GM23248 (cell line): Measurements from ENCODE around the gene E2F3. TPM values are rescaled to one million over a fixed set of nuclear protein-coding genes. Genes with fewer than 3 reads are reported as not detected.

Source experiments
- DNase-seq: peaks from one replicate; pipeline ENCODE4 v3.0.0-alpha.2; 2015
- H2AFZ ChIP-seq: fragments of 200-600 bp; sonication (generic); 2 replicates; pipeline ENCODE4 v1.6.1; 2016; ENCODE audit warnings: antibody characterized with exemption
- H3F3A ChIP-seq: fragments of 200-600 bp; sonication (generic); 2 replicates; pipeline ENCODE4 v1.6.1; 2016; ENCODE audit warnings: mild to moderate bottlenecking, antibody characterized with exemption, mixed run types; ENCODE audit not compliant: insufficient read depth
- H3K27ac ChIP-seq: fragments of 200-600 bp; sonication (generic); 2 replicates; pipeline ENCODE4 v1.5.1; 2016; ENCODE audit warnings: mild to moderate bottlenecking
- H3K27me3 ChIP-seq: fragments of 200-600 bp; sonication (generic); replicated peaks from 2 replicates; pipeline ENCODE4 v1.6.1; 2016; ENCODE audit warnings: mild to moderate bottlenecking; ENCODE audit not compliant: insufficient read depth
- H3K36me3 ChIP-seq: fragments of 200-600 bp; sonication (generic); 2 replicates; pipeline ENCODE4 v1.6.1; 2016; ENCODE audit warnings: low read depth, mild to moderate bottlenecking
- H3K4me1 ChIP-seq: fragments of 200-600 bp; sonication (generic); 2 replicates; pipeline ENCODE4 v1.6.1; 2016; ENCODE audit warnings: mild to moderate bottlenecking; ENCODE audit not compliant: insufficient read depth
- H3K4me2 ChIP-seq: fragments of 200-600 bp; sonication (generic); one replicate; pipeline ENCODE4 v1.6.1; 2016; ENCODE audit warnings: mild to moderate bottlenecking; ENCODE audit not compliant: unreplicated experiment
- H3K4me3 ChIP-seq: fragments of 200-600 bp; sonication (generic); 2 replicates; pipeline ENCODE4 v1.5.1; 2016; ENCODE audit warnings: mild to moderate bottlenecking
- H3K79me2 ChIP-seq: fragments of 200-600 bp; sonication (generic); 2 replicates; pipeline ENCODE4 v1.6.1; 2016; ENCODE audit warnings: mild to moderate bottlenecking; ENCODE audit not compliant: insufficient read depth
- H3K9ac ChIP-seq: fragments of 200-600 bp; sonication (generic); 2 replicates; pipeline ENCODE4 v1.6.1; 2016; ENCODE audit warnings: mild to moderate bottlenecking
- H3K9me2 ChIP-seq: fragments of 200-600 bp; sonication (generic); 2 replicates; pipeline ENCODE4 v1.6.1; 2016; ENCODE audit warnings: mixed run types, mild to moderate bottlenecking, moderate library complexity; ENCODE audit not compliant: insufficient read depth
- H3K9me3 ChIP-seq: fragments of 200-600 bp; sonication (generic); one replicate; pipeline ENCODE4 v1.6.1; 2017; ENCODE audit warnings: low read depth
- H4K20me1 ChIP-seq: fragments of 200-600 bp; sonication (generic); 2 replicates; pipeline ENCODE4 v1.6.0; 2016; ENCODE audit not compliant: insufficient read depth
- EZH2 ChIP-seq: fragments of 200-600 bp; sonication (generic); IDR thresholded peaks from 2 replicates; pipeline ENCODE4 v1.6.1; 2018; ENCODE audit warnings: antibody characterized with exemption, mild to moderate bottlenecking; ENCODE audit not compliant: insufficient read depth, poor library complexity, severe bottlenecking
- EZH2phosphoT487 ChIP-seq: fragments of 200-600 bp; sonication (generic); IDR thresholded peaks from 2 replicates; pipeline ENCODE4 v1.6.1; 2018; ENCODE audit warnings: antibody characterized with exemption, moderate library complexity, mild to moderate bottlenecking, low read depth; ENCODE audit not compliant: insufficient read depth
- WGBS, 2 experiments: methylation state at CpG; one replicate each; pipeline ENCODE4 v1.1.6; 2015 to 2017; ENCODE audit warnings: low lambda C conversion rate in 2 of 2, low coverage in 1 of 2; ENCODE audit errors: missing lambda C conversion rate in 2 of 2; 5-methylcytosine and 5-hydroxymethylcytosine counted together
- in situ Hi-C: fragments of 300-500 bp; cut with MboI; formaldehyde crosslinking; loops from 2 replicates; pipeline ENCODE4 v1.15.0; 2020
- polyA plus RNA-seq: library from polyadenylated mRNA; unstranded; fragments of >200 nt; fragmentation: Nextera tagmentation; extraction: Ambion mirVana; gene quantifications from 2 replicates; pipeline ENCODE4 v1.2.1, GENCODE V29; 2016
- total RNA-seq: library from RNA; depleted of rRNA; stranded (reverse); fragments of >200 nt; shearing (Covaris generic); gene quantifications from 2 replicates; pipeline ENCODE4 v1.2.3, GENCODE V29; 2014

E2F3 gene
- total and polyA plus RNA-seq, 2 experiments from 2014 or later = 4.1 to 7.0 TPM

DNA sequence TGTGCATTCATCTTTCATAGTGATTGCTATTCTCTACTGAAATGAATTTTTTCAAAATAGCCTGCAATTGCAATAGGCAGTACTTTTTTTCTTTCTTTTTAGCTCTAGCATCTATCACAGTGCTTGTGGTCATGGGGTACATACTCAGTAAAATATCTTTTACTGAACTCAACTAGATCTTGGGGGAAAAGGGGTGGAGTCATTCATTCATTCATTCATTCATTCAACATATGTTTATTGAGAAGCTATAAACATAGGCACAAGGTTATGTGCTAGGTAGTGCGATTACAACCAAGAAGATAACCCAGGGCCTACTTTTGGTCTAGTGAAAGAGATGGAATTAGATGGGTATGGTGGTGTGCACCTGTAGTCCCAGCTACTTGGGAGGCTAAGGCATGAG lies 131.2 kb downstream of the E2F3 start:
- no peak for DNase-seq
- no peaks in the 10 kb centered on the region for H3K27me3 ChIP-seq
- no peak overlapping the region for H3K4me3 ChIP-seq
- no peaks in the 10 kb centered on the region for H3F3A ChIP-seq
- no peak overlapping the region for H3K27ac ChIP-seq
- no peak overlapping the region for H3K9ac ChIP-seq
- no peaks in the 10 kb centered on the region for H3K9me3 ChIP-seq
- no peak overlapping the region for H2AFZ ChIP-seq
- no peaks in the 10 kb centered on the region for H3K9me2 ChIP-seq
- no peak for TF ChIP-seq EZH2
- TF ChIP-seq EZH2phosphoT487 = no peak
- no peaks in the 10 kb centered on the region for H4K20me1 ChIP-seq
- 96 to 97% methylated on average over 1 of the region's 1 CpG for WGBS, 2 experiments
- no peaks in the 10 kb centered on the region for H3K36me3 ChIP-seq
- in situ Hi-C loops = no loop called here
- H3K4me1 ChIP-seq = peaks cover 5% of the 10 kb centered on the region; the same call in 1 of the 2 replicates
- H3K79me2 ChIP-seq = peaks cover 31% of the 10 kb centered on the region
- no peak overlapping the region for H3K4me2 ChIP-seq

DNA sequence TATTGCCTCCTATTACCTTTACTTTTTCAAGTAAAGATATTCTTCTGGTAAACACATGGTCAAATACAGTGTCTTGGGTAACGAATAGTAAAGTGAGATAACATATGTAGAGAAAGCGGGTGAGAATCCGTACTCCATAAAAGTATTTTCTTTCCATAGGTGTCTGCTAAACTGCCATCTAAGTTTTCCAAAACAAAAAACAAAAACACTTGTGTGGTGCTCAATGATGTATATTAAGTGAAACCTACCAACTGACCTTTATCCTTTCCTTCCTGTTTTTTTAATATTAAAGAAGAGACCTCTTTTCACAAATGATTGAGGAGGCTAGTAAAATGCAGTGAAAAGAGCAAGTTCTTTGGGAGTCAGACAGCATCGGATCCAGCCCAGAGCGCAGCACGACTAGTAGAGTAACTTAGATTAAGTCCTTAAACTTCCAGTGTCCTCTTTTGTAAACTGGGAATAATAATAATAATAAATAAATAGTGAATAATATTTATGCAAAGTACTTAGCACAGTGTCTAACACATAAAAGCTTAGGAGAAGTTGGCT lies 132.1 kb downstream of the E2F3 start:
- Histone ChIP-seq H3K9me3 (no peaks in the 10 kb centered on the region), H3F3A (no peaks in the 10 kb centered on the region), H2AFZ (peak overlapping the region; percentile 97), H3K27me3 (no peaks in the 10 kb centered on the region), H3K79me2 (peaks cover 40% of the 10 kb centered on the region), H3K27ac (peak overlapping the region; percentile 75), H4K20me1 (no peaks in the 10 kb centered on the region), H3K4me1 (peaks cover 5% of the 10 kb centered on the region; the same call in 1 of the 2 replicates), H3K36me3 (no peaks in the 10 kb centered on the region), H3K4me2 (peak overlapping the region; percentile 84), H3K4me3 (peak overlapping the region; percentile 95), H3K9ac (peak overlapping the region; percentile 90), H3K9me2 (no peaks in the 10 kb centered on the region)
- WGBS, 2 experiments = 50% methylated on average over 6 of the region's 6 CpGs
- TF ChIP-seq EZH2 = no peak
- TF ChIP-seq EZH2phosphoT487 = no peak
- in situ Hi-C loops = no loop called here
- DNase-seq = no peak

DNA sequence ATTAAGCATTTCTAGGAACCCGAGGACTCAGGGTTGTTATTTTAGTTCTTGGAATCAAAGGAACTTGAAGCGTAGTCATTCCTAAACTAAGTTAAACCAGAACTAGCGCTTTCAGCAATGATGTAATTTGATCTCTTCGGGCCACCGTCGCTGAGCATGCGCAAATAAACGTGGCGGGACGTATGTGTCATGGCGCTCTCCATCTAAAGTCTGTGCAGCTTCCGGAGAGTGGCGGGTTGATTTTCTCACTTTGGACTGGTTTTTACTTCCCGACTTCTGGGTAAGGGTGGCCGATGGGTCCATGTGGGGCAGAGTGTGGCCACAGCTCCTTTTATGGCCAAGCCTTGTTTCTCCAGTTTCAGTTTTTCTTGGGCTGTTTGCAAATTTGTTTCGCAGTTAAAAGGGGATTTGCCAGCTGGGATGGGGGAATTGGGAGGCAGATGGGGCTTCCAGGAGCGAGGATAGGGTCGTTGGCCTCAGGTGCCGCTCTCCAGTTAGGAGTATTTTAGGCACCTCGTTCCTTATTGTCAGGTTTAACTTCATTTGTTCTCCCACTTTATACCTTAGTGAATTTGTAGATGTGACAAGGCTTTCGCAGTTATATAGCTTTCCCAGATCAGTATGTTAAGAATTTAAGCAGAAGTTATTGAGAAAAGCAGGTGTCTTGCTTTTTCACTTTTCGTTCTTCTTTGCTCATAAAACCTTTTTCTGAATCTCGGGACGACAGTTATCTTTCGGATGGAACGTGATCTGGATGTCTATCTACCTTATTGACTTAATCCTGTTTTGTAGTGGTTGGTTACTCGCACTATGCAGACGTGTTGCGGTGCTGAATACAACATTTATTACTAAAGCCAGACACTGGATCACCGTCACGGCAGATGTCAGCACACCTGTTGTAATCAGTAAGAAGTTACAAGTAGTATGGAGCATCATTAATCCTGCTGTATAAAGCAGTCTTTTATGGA lies 132.9 kb downstream of the E2F3 start, which contains the start of gene CDKAL1:
CDKAL1 (plus strand) TSS at position 163 of the 968 bp plus-strand sequence. CDS start 11,894 bp downstream, outside the sequence.
- 1 to 2% methylated on average over 31 of the region's 31 CpGs for WGBS, 2 experiments
- H2AFZ ChIP-seq = peak within 1 kb of the TSS; percentile 97
- H3K4me3 ChIP-seq = peak within 1 kb of the TSS; percentile 95
- peak within 1 kb of the TSS; percentile 84 for H3K4me2 ChIP-seq
- H4K20me1 ChIP-seq = no peaks in the 10 kb centered on the region
- no peaks in the 10 kb centered on the region for H3K9me2 ChIP-seq
- H3K9me3 ChIP-seq = no peaks in the 10 kb centered on the region
- H3K4me1 ChIP-seq = peaks cover 5% of the 10 kb centered on the region; the same call in 1 of the 2 replicates
- no peaks in the 10 kb centered on the region for H3F3A ChIP-seq
- H3K27ac ChIP-seq = peak within 1 kb of the TSS; percentile 75
- no peaks in the 10 kb centered on the region for H3K36me3 ChIP-seq
- H3K79me2 ChIP-seq = peaks cover 48% of the 10 kb centered on the region
- DNase-seq = peak; percentile 93
- in situ Hi-C loops = no loop called here
- peak within 1 kb of the TSS; percentile 90 for H3K9ac ChIP-seq
- H3K27me3 ChIP-seq = no peaks in the 10 kb centered on the region
- no peak for TF ChIP-seq EZH2
- TF ChIP-seq EZH2phosphoT487 = no peak

DNA sequence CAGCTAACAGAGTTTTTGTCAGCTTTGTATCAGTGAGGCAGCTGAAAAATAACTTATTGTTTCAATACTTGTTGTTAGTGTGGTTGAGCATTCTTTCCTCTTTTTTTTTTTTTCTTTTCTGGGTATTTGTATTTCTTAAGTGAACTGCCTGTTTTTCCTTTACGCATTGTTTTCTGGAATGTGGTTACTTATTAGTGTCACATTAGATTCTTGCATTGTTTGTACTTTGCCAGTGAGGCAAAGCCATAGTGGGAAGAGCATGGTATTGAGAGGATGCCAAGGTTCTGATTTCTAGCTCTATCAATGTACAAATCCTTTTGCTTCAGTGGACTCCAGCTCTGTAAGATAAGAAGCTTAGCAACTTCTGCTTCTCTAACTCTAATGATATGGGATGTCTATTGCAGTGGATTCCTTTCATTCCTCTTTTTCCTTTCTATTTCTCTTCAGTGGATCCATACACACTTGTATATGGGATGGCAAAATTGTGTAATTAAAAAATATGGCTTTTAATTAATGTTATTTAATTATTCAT lies 136.5 kb downstream of the E2F3 start:
- H3K9me2 ChIP-seq = no peaks in the 10 kb centered on the region
- DNase-seq = no peak
- in situ Hi-C loops = no loop called here
- H3K4me1 ChIP-seq = peaks cover 5% of the 10 kb centered on the region; the same call in 1 of the 2 replicates
- no peak overlapping the region for H3K27ac ChIP-seq
- H3K36me3 ChIP-seq = no peaks in the 10 kb centered on the region
- H3K9ac ChIP-seq = no peak overlapping the region
- no peak for TF ChIP-seq EZH2
- TF ChIP-seq EZH2phosphoT487 = no peak
- WGBS, 2 experiments = 100% methylated on average over 1 of the region's 1 CpG
- H3K9me3 ChIP-seq = no peaks in the 10 kb centered on the region
- no peaks in the 10 kb centered on the region for H3F3A ChIP-seq
- H3K79me2 ChIP-seq = peaks cover 61% of the 10 kb centered on the region
- no peak overlapping the region for H3K4me2 ChIP-seq
- no peaks in the 10 kb centered on the region for H4K20me1 ChIP-seq
- no peaks in the 10 kb centered on the region for H3K27me3 ChIP-seq
- H3K4me3 ChIP-seq = no peak overlapping the region
- no peak overlapping the region for H2AFZ ChIP-seq
